ENCODE results near the gene PRKAA1. TPM values are rescaled to one million over a fixed set of nuclear protein-coding genes. Genes with fewer than 3 reads are reported as not detected.

The PRKAA1 gene
- total RNA-seq, 1 experiment from 2014 or later = 28.8 TPM

DNA sequence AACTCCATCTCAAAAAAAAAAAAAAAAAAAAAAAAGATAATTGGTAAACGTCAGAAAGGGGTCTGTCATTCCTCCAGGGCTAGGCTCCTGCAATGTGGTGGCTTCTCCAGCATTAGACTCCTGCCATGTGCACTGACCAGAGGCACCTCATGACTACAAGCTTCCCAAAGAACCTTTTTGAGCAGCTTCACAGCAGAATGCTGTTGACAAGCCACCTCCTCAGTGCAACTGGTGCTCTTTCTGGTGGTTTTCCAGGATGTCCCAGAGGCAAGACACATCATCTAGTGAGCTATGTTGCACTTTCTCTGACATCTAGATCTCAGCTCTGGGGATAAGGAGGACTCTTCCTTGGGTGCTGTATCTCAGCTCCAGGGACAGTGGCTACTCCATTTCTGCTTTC, 25.3 kb upstream of the PRKAA1 start:
- Histone ChIP-seq H2BK20ac (ENCODE audit: low read depth, low read length, poor library complexity, severe bottlenecking) (no peak overlapping the region), H4K20me1 (ENCODE audit: control insufficient read depth, insufficient read depth, insufficient read length) (no peaks in the 10 kb centered on the region), H3K18ac (ENCODE audit: insufficient read length, low read depth, low read length) (no peak overlapping the region), H3K79me1 (ENCODE audit: insufficient read depth, low read depth, low read length, poor library complexity, severe bottlenecking) (no peaks in the 10 kb centered on the region), H4K5ac (ENCODE audit: insufficient read length, low read depth, low read length) (no peak overlapping the region), H3K23me2 (ENCODE audit: insufficient read length, low read depth, low read length, poor library complexity, severe bottlenecking) (no peaks in the 10 kb centered on the region), H3K27ac (ENCODE audit: insufficient read length, low read depth, low read length) (no peak overlapping the region), H3K9ac (ENCODE audit: extremely low read depth, insufficient read length, low read length) (no peak overlapping the region), H3K14ac (ENCODE audit: insufficient read depth, low read length) (no peak overlapping the region), H2AK5ac (ENCODE audit: insufficient read length, low read length) (no peak overlapping the region), H4K8ac (replicated peaks; ENCODE audit: insufficient read length, low read depth, low read length) (no peak overlapping the region), H3K4ac (ENCODE audit: low read depth, low read length) (no peak overlapping the region), H2AFZ (ENCODE audit: low read length) (no peak overlapping the region), H3K9me3 (ENCODE audit: control insufficient read depth, low read depth, low read length) (no peaks in the 10 kb centered on the region), H3K27me3 (ENCODE audit: insufficient read depth, low read length) (no peaks in the 10 kb centered on the region), H3K56ac (ENCODE audit: insufficient read length, low read depth, low read length) (no peak overlapping the region), H2BK15ac (ENCODE audit: low read depth, low read length) (no peak overlapping the region), H3K79me2 (ENCODE audit: insufficient read depth, low read length) (no peaks in the 10 kb centered on the region), H2BK12ac (ENCODE audit: insufficient read length, low read depth, low read length) (no peak overlapping the region), H3K4me1 (ENCODE audit: insufficient read depth, low read length) (no peaks in the 10 kb centered on the region), H2BK5ac (ENCODE audit: insufficient read length, low read length) (no peak overlapping the region), H2BK120ac (ENCODE audit: low read depth, low read length, poor library complexity, severe bottlenecking) (no peak overlapping the region), H4K91ac (ENCODE audit: insufficient read length, low read depth, low read length) (no peak overlapping the region), H3T11ph (ENCODE audit: low read length) (no peak overlapping the region), H3K23ac (ENCODE audit: insufficient read length, low read depth, low read length) (no peak overlapping the region), H3K4me2 (ENCODE audit: insufficient read depth, insufficient read length, low read length) (no peak overlapping the region)
- H3K36me3 Mint-ChIP-seq (ENCODE audit: insufficient read depth in 1 of 3, low read depth in 3 of 3) = peaks cover 20 to 24% (median 22%) of the 10 kb centered on the region in 3 experiments
- H3K27me3 Mint-ChIP-seq (ENCODE audit: low read depth) = no peaks in the 10 kb centered on the region
- DNase-seq = no peak
- peak overlapping the region in 2 of 3 experiments; percentile 33 to 95; a peak in 4 of 7 replicates for H3K27ac Mint-ChIP-seq
- TF ChIP-seq, protein P1, sequence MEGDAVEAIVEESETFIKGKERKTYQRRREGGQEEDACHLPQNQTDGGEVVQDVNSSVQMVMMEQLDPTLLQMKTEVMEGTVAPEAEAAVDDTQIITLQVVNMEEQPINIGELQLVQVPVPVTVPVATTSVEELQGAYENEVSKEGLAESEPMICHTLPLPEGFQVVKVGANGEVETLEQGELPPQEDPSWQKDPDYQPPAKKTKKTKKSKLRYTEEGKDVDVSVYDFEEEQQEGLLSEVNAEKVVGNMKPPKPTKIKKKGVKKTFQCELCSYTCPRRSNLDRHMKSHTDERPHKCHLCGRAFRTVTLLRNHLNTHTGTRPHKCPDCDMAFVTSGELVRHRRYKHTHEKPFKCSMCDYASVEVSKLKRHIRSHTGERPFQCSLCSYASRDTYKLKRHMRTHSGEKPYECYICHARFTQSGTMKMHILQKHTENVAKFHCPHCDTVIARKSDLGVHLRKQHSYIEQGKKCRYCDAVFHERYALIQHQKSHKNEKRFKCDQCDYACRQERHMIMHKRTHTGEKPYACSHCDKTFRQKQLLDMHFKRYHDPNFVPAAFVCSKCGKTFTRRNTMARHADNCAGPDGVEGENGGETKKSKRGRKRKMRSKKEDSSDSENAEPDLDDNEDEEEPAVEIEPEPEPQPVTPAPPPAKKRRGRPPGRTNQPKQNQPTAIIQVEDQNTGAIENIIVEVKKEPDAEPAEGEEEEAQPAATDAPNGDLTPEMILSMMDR (conservative IDR thresholded peaks at IDR 0.05) = no peak
- H3K9me3 Mint-ChIP-seq = no peaks in the 10 kb centered on the region
- peaks cover 0 to 9% of the 10 kb centered on the region in 2 experiments; a peak in 3 of 4 replicates for H3K4me1 Mint-ChIP-seq
- WGBS (ENCODE audit: extremely low coverage, insufficient read length, low lambda C conversion rate) = no CpG with 5 or more reads among the region's 1 CpG
- H3K4me3 Mint-ChIP-seq = no peak overlapping the region
